Osteoblast (primary cell): Measurements from ENCODE around the gene PPM1E. TPM values are rescaled to one million over a fixed set of nuclear protein-coding genes. Genes with fewer than 3 reads are reported as not detected.
"Not testable (repeated sequence)": the region's sequence is repeated elsewhere in the genome, so short reads cannot be mapped to it uniquely, and the experiment has no call there.

Experiments used
- DNase-seq: peaks from one replicate; pipeline ENCODE4 v3.0.0; 2011; ENCODE audit warnings: low spot score, mixed read lengths; ENCODE audit not compliant: insufficient read length; ENCODE audit errors: missing footprints
- H2AFZ ChIP-seq: 2 replicates; pipeline ENCODE4 v1.6.0; 2011; ENCODE audit warnings: mild to moderate bottlenecking, low read length
- H3K27ac ChIP-seq: 2 replicates; pipeline ENCODE4 v1.5.1; 2011; ENCODE audit warnings: mild to moderate bottlenecking, low read depth, low read length, moderate library complexity
- H3K27me3 ChIP-seq: 2 replicates; pipeline ENCODE4 v1.6.0; 2012; ENCODE audit warnings: mild to moderate bottlenecking, control low read depth, inconsistent platforms, low read length, moderate library complexity; ENCODE audit not compliant: insufficient read depth
- H3K36me3 ChIP-seq: 2 replicates; pipeline ENCODE4 v1.5.1; 2011; ENCODE audit warnings: mild to moderate bottlenecking, low read length, control low read depth, moderate library complexity; ENCODE audit not compliant: insufficient read depth
- H3K4me1 ChIP-seq: 2 replicates; pipeline ENCODE4 v1.5.1; 2011; ENCODE audit warnings: mild to moderate bottlenecking, low read length, control low read depth, moderate library complexity; ENCODE audit not compliant: insufficient read depth
- H3K4me2 ChIP-seq: 2 replicates; pipeline ENCODE4 v1.6.0; 2011; ENCODE audit warnings: mild to moderate bottlenecking, low read length; ENCODE audit not compliant: insufficient read depth
- H3K4me3 ChIP-seq: fragments of 200-600 bp; sonication (generic); 3 replicates; pipeline ENCODE4 v1.5.1; 2012; ENCODE audit warnings: mild to moderate bottlenecking, low read length, inconsistent platforms; ENCODE audit not compliant: insufficient read depth
- H3K79me2 ChIP-seq: 2 replicates; pipeline ENCODE4 v1.6.0; 2012; ENCODE audit warnings: mild to moderate bottlenecking, low read length, control low read depth, inconsistent platforms; ENCODE audit not compliant: insufficient read depth
- H3K9me3 ChIP-seq: 2 replicates; pipeline ENCODE4 v1.5.1; 2011; ENCODE audit warnings: low read depth, low read length, control low read depth
- H4K20me1 ChIP-seq: 2 replicates; pipeline ENCODE4 v1.6.0; 2012; ENCODE audit warnings: mild to moderate bottlenecking, low read length, control low read depth; ENCODE audit not compliant: insufficient read depth
- total RNA-seq: library from RNA; depleted of rRNA; stranded (reverse); fragments of >200 nt; gene quantifications from 2 replicates; pipeline ENCODE4 v1.2.3, GENCODE V29; 2012
- TF ChIP-seq, protein P1 (sequence below): IDR thresholded peaks from 2 replicates; pipeline ENCODE4 v1.5.1; 2011; ENCODE audit warnings: mild to moderate bottlenecking, low read depth, low read length, moderate library complexity; ENCODE audit errors: extremely low read depth

PPM1E gene
- total RNA-seq, 1 donor: under 0.01 TPM

DNA sequence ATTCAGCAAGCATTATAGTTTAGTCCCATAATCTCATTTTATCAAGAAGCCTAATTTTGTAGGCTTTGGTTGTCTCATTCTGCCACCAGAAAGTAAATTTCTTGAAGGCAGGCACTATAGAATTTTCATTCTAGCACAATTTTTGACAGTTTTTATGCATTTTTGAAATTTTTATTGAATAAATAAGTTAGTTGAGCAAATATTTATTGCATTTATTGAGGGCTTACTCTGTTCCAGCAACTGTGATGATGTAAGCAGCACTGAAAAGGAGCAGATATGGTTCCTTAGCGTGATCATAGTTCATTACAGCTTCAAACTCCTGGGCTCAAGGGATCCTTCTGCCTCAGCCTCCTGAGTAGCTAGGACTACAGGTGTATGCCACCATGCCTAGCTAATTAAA is 34.2 kb downstream of the PPM1E start:
- H3K4me2 ChIP-seq: no peak overlapping the region
- H3K79me2 ChIP-seq: no peaks in the 10 kb centered on the region
- no peaks in the 10 kb centered on the region for H3K9me3 ChIP-seq
- H3K27ac ChIP-seq: no peak overlapping the region
- H3K4me3 ChIP-seq: no peak overlapping the region
- H3K27me3 ChIP-seq: no peaks in the 10 kb centered on the region
- no peaks in the 10 kb centered on the region for H3K36me3 ChIP-seq
- no peaks in the 10 kb centered on the region for H4K20me1 ChIP-seq
- TF ChIP-seq, protein P1, sequence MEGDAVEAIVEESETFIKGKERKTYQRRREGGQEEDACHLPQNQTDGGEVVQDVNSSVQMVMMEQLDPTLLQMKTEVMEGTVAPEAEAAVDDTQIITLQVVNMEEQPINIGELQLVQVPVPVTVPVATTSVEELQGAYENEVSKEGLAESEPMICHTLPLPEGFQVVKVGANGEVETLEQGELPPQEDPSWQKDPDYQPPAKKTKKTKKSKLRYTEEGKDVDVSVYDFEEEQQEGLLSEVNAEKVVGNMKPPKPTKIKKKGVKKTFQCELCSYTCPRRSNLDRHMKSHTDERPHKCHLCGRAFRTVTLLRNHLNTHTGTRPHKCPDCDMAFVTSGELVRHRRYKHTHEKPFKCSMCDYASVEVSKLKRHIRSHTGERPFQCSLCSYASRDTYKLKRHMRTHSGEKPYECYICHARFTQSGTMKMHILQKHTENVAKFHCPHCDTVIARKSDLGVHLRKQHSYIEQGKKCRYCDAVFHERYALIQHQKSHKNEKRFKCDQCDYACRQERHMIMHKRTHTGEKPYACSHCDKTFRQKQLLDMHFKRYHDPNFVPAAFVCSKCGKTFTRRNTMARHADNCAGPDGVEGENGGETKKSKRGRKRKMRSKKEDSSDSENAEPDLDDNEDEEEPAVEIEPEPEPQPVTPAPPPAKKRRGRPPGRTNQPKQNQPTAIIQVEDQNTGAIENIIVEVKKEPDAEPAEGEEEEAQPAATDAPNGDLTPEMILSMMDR: no peak
- H2AFZ ChIP-seq: no peak overlapping the region
- no peak for DNase-seq
- H3K4me1 ChIP-seq: peaks cover 10% of the 10 kb centered on the region

DNA sequence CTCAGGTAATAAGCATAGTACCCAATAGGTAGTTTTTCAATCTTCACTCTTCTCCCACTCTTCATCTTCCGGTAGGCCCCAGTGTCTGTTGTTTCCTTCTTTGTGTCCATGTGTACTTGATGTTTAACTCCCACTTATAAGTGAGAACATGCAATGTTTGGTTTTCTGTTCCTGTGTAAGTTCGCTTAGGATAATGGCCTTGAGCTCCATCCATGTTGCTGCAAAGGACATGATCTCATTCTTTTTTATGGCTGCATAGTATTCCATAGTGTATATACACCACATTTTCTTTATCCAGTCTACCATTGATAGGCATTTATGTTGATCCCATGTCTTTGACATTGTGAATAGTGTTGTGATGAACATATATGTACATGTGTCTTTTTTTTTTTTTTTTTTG is 38.9 kb downstream of the PPM1E start:
- not testable (repeated sequence) for DNase-seq, H3K9me3 ChIP-seq, H3K79me2 ChIP-seq, H3K4me2 ChIP-seq, H4K20me1 ChIP-seq, H3K27me3 ChIP-seq, H2AFZ ChIP-seq, H3K36me3 ChIP-seq, H3K27ac ChIP-seq, H3K4me3 ChIP-seq, H3K4me1 ChIP-seq

DNA sequence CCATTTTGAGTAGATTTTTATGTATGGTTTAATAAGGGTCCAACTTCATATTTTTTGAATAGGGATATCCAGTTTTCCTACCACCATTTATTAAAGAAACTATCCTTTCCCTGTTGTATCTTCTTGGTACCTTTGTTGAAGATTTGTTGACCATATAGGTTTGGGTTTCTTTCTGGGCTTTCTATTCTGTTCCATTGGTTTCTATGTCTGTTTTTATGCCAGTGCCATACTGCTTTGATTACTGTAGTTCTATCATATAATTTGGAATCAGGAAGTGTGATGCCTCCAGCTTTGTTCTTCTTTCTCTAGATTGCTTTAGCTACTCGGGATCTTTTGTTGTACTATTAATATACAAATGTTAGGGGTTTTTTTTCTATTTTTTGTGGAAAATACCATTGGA is 46.5 kb downstream of the PPM1E start:
- H3K4me2 ChIP-seq: no peak overlapping the region
- no peaks in the 10 kb centered on the region for H3K4me1 ChIP-seq
- no peaks in the 10 kb centered on the region for H3K36me3 ChIP-seq
- no peaks in the 10 kb centered on the region for H3K27me3 ChIP-seq
- H3K79me2 ChIP-seq: no peaks in the 10 kb centered on the region
- TF ChIP-seq, protein P1: no peak
- no peaks in the 10 kb centered on the region for H4K20me1 ChIP-seq
- H3K4me3 ChIP-seq: no peak overlapping the region
- DNase-seq: no peak
- no peaks in the 10 kb centered on the region for H3K9me3 ChIP-seq
- H3K27ac ChIP-seq: no peak overlapping the region
- H2AFZ ChIP-seq: no peak overlapping the region

DNA sequence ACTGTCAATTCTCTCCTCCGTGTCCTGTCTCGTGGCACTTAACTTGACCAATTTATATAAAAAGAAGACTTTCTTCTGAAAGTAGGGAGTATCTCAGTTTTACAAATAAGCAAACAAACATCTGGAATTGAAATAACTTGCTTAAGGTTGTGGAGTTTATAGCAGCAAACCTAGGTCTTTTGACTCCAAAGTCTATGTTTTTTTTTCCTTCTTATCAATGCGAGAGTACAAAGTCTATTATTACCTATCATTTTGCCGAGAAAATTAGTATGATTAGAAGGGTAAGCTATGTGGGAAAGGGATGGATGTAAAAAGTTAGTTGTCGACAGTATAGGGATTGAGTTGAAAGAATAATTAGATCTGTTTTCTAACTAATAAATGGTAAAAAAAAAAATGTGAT is 50.4 kb downstream of the PPM1E start:
- TF ChIP-seq, protein P1: no peak

More for the DNA sequence above, 50.4 kb downstream of the PPM1E start:
- Histone ChIP-seq H3K4me3 (no peak overlapping the region), H2AFZ (no peak overlapping the region), H3K4me2 (no peak overlapping the region), H3K27me3 (peaks cover 2% of the 10 kb centered on the region), H3K9me3 (no peaks in the 10 kb centered on the region), H4K20me1 (no peaks in the 10 kb centered on the region), H3K4me1 (no peaks in the 10 kb centered on the region), H3K27ac (no peak overlapping the region), H3K79me2 (no peaks in the 10 kb centered on the region), H3K36me3 (no peaks in the 10 kb centered on the region)
- DNase-seq: no peak
